HL-60 (cell line): ENCODE results near the gene ANKRD44.

Experiments used
- DNase-seq, 2 experiments: peaks; one replicate each; pipeline ENCODE4 v3.0.0-alpha.2; 2010 to 2020; ENCODE audit warnings: low read depth in 1 of 2, low spot score in 1 of 2
- H3K27ac ChIP-seq: fragments of 250-450 bp; sonication (Bioruptor Pico); replicated peaks from 2 replicates; pipeline ENCODE4 v1.5.1; 2020; ENCODE audit warnings: mild to moderate bottlenecking, moderate library complexity
- H3K27me3 ChIP-seq: fragments of 250-450 bp; sonication (Bioruptor Pico); 2 replicates; pipeline ENCODE4 v1.5.1; 2021; ENCODE audit warnings: mild to moderate bottlenecking, moderate library complexity; ENCODE audit not compliant: insufficient read depth, poor library complexity, severe bottlenecking
- H3K4me3 ChIP-seq: replicated peaks from 2 replicates; pipeline ENCODE4 v1.5.1; 2011; ENCODE audit warnings: mild to moderate bottlenecking, control low read depth, low read length; ENCODE audit not compliant: insufficient read depth
- CTCF ChIP-seq: IDR thresholded peaks from one replicate; pipeline ENCODE4 v1.5.1; 2011; ENCODE audit warnings: low read length, control low read depth, inconsistent platforms; ENCODE audit not compliant: insufficient read depth
- GABPA ChIP-seq: IDR thresholded peaks from 2 replicates; pipeline ENCODE4 v1.6.1; 2012; ENCODE audit warnings: low read depth
- POLR2AphosphoS5 ChIP-seq: IDR thresholded peaks from 2 replicates; pipeline ENCODE4 v1.6.1; 2012; ENCODE audit warnings: low read depth
- REST ChIP-seq: IDR thresholded peaks from 2 replicates; pipeline ENCODE4 v1.6.1; 2012; ENCODE audit warnings: low read depth; ENCODE audit not compliant: insufficient replicate concordance
- SPI1 ChIP-seq: IDR thresholded peaks from 2 replicates; pipeline ENCODE4 v1.6.1; 2012; ENCODE audit warnings: low read depth, mild to moderate bottlenecking, borderline replicate concordance

The ANKRD44 gene

DNA sequence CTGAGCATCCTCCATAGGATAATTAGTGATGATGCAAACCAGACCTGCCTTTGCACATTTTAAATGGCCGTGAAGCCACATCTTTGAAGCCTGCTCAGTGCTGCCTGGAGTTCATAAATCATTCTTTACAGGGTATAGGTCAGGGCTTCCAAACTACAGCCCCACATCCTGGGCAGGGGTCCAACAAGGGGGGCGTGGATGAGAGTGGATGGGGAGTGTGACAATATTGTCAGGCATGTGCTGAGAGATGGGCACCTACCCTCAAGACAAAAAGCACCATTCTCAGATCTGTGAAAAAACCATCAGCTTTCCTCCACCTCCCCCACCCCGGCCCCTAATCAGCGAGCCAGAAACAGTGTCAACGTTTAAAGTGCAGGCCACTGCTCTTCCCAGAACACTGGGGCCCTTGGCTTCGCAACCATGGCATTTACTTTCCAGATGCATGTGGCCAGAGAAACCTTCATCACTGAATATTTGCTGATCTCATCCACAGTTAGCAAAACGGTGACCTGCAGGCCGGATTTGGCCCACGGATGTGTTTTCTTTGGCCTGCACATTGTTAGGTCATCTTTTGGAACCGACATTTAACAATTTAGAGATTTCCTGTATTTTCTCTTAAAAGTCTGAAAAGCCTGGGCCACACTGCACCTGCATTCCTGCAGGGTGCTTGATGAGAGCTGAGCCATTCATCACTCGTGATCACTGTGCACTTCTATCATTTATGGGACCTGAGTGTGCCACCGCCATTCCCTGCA, 130.7 kb downstream of the ANKRD44 start:
- TF ChIP-seq POLR2AphosphoS5 (no peak), SPI1 (no peak)
- Histone ChIP-seq H3K27me3 (no peaks in the 10 kb centered on the region), H3K27ac (no peak overlapping the region), H3K4me3 (no peak overlapping the region)
- no peak for DNase-seq

GRCh38 chr2:197176522-197176921, 134.1 kb downstream of the ANKRD44 start:
- no peak overlapping the region for H3K27ac ChIP-seq
- TF ChIP-seq POLR2AphosphoS5 (no peak), SPI1 (peak; percentile 3; the same call in 1 of the 2 replicates)

DNA sequence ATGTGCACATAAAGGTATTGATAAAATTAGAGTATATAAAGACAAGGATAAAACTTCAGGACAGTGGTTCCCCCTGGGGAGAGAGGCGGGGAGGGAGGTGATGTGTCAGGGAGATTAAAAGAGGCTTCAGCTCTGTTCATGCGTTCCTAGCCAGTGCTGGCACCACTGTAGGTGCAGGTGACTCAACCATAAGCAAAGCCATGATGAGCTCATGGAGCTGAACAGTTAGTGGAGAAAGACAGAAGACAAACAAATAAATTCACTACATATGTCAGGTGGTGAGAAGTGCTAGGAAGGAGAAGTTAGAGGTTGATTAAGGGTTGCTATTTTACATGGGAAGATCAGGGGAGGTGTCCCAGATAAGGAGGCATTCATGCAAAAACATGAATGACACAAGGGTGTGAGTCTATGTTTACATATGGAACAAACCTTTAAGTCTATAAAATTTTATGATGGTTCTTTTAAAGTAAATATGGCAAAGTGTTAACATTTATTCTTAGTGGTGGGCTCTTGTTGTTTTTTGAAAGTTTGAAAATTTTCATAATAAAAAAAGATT, 136.0 kb downstream of the ANKRD44 start:
- no peak overlapping the region for H3K27ac ChIP-seq
- TF ChIP-seq GABPA (no peak), CTCF (no peak), SPI1 (no peak), REST (no peak), POLR2AphosphoS5 (no peak)
- no peak for DNase-seq
- H3K4me3 ChIP-seq, result no peak overlapping the region
- H3K27me3 ChIP-seq, result no peaks in the 10 kb centered on the region

More at GRCh38 chr2:197176522-197176921, 134.1 kb downstream of the ANKRD44 start:
- H3K27me3 ChIP-seq, result no peaks in the 10 kb centered on the region
- H3K4me3 ChIP-seq, result no peak overlapping the region
- no peak for DNase-seq

- DNase-seq, result no peak
- no peaks in the 10 kb centered on the region for H3K27me3 ChIP-seq
- H3K4me3 ChIP-seq, result no peak overlapping the region
- no peak overlapping the region for H3K27ac ChIP-seq
- TF ChIP-seq REST (no peak), CTCF (no peak), POLR2AphosphoS5 (no peak), GABPA (no peak), SPI1 (no peak)
These were observed 139.0 kb downstream of the ANKRD44 start for GRCh38 chr2:197171582-197171981.
